Esophagus squamous epithelium (tissue), 5 donors: Measurements from ENCODE around the gene PLA2G2A. TPM values are rescaled to one million over a fixed set of nuclear protein-coding genes. Genes with fewer than 3 reads are reported as not detected.

Experiments
- DNase-seq: peaks from one replicate; lab custom pipeline; 2025; lab: John Stamatoyannopoulos, UW
- H3K27ac ChIP-seq, 4 donors: fragments of 200-600 bp; sonication (generic); one replicate each; pipeline ENCODE4 v1.5.1; 2016 to 2019; ENCODE audit warnings: mild to moderate bottlenecking in 1 of 4
- H3K27me3 ChIP-seq, 4 donors: fragments of 200-600 bp; sonication (generic); 1 replicate in 3 of 4; 2 replicates in 1 of 4; pipeline versions ENCODE4 v1.5.1 to v1.6.0; 2017 to 2021; ENCODE audit warnings: antibody characterized with exemption in 1 of 4
- H3K36me3 ChIP-seq, 3 donors: fragments of 200-600 bp; sonication (generic); one replicate each; pipeline ENCODE4 v1.5.1; 2016 to 2019
- H3K4me1 ChIP-seq, 3 donors: fragments of 200-600 bp; sonication (generic); one replicate each; pipeline ENCODE4 v1.5.1; 2017 to 2019
- H3K4me3 ChIP-seq, 4 donors: fragments of 200-600 bp; sonication (generic); 1 replicate in 3 of 4; 2 replicates in 1 of 4; pipeline ENCODE4 v1.5.1; 2016 to 2019; ENCODE audit warnings: mild to moderate bottlenecking in 2 of 4, moderate library complexity in 1 of 4
- H3K9me3 ChIP-seq, 3 donors: fragments of 200-600 bp; sonication (generic); one replicate each; pipeline ENCODE4 v1.5.1; 2016 to 2019
- CTCF ChIP-seq, 6 experiments: fragments of 450-650 bp in 4 of 6; fragments of 200-600 bp in 2 of 6; sonication (generic) in 2 of 6; IDR thresholded peaks; one replicate each; pipeline ENCODE4 v1.5.1; 2016 to 2019; ENCODE audit warnings: antibody characterized with exemption in 6 of 6, mild to moderate bottlenecking in 4 of 6, moderate library complexity in 4 of 6
- POLR2A ChIP-seq, 4 donors: fragments of 450-650 bp; IDR thresholded peaks; one replicate each; pipeline ENCODE4 v1.6.1; 2017; ENCODE audit warnings: antibody characterized with exemption in 4 of 4, mild to moderate bottlenecking in 4 of 4, moderate library complexity in 3 of 4
- WGBS, 2 donors: methylation state at CpG; one replicate each; pipeline ENCODE4 v1.1.5; 2018; 5-methylcytosine and 5-hydroxymethylcytosine counted together
- intact Hi-C: fragments of 100-400 bp; cut with DNase I; formaldehyde crosslinking; loops from one replicate; pipeline ENCODE4 v1.15.0; 2022
- total RNA-seq, 4 donors: library from RNA; depleted of rRNA; stranded (reverse); fragments of >200 nt; gene quantifications; one replicate each; pipeline ENCODE4 v1.1.0, GENCODE V29; 2016
- donor health status: DM: yes; HTN: yes; CAD: no.

PLA2G2A gene
- total RNA-seq, 4 donors from 2014 or later, result 17.8 to 150 (median 29.7) TPM

- Histone ChIP-seq H3K36me3 (no peaks in the 10 kb centered on the region), H3K4me1 (no peaks in the 10 kb centered on the region), H3K9me3 (no peaks in the 10 kb centered on the region), H3K4me3 (no peak overlapping the region), H3K27ac (no peak overlapping the region), H3K27me3 (peaks cover 0 to 73% (median 0%) of the 10 kb centered on the region in 4 donors)
- TF ChIP-seq CTCF (IDR thresholded peaks at IDR 0.05), result no peak
- no peak for TF ChIP-seq POLR2A (IDR thresholded peaks at IDR 0.05)
- WGBS, 2 donors, result 48 to 60% methylated on average over 2 of the region's 2 CpGs
- no peak for DNase-seq
- intact Hi-C loops, result no loop called here
Measured at GRCh38 chr1:19964542-19964941, 14.9 kb downstream of the PLA2G2A start.

GRCh38 chr1:19963636-19964035 is 15.8 kb downstream of the PLA2G2A start:
- TF ChIP-seq POLR2A (IDR thresholded peaks at IDR 0.05) (no peak), CTCF (IDR thresholded peaks at IDR 0.05) (no peak)
- Histone ChIP-seq H3K4me3 (no peak overlapping the region), H3K27ac (no peak overlapping the region), H3K27me3 (peaks cover 0 to 82% (median 0%) of the 10 kb centered on the region in 4 donors), H3K9me3 (no peaks in the 10 kb centered on the region), H3K36me3 (no peaks in the 10 kb centered on the region), H3K4me1 (no peaks in the 10 kb centered on the region)
- no peak for DNase-seq
- intact Hi-C loops, result no loop called here
- WGBS, 2 donors, result 78 to 89% methylated on average over 4 of the region's 4 CpGs

DNA sequence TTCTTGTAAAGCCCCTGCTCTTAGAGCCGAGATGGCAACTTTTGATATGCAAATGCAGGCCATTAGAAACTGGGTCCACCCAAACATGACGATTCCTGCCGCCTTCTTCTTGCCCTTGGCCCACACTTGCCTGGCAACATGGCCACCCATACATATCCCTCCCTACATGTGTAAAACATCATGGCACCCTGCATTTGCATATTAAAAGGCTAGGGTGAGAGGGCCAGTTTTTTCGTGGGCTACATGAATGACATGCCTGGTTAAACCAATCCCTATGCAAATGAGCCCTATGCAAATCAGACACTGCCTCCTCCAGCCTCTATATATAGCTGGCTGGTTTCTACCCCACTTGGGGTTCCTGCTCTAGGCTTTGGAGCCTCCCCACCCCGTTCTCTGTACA is 18.8 kb downstream of the PLA2G2A start:
- H3K9me3 ChIP-seq, result no peaks in the 10 kb centered on the region
- H3K4me3 ChIP-seq, result no peak overlapping the region
- intact Hi-C loops, result no loop called here
- no peaks in the 10 kb centered on the region for H3K4me1 ChIP-seq
- TF ChIP-seq POLR2A (IDR thresholded peaks at IDR 0.05), result no peak
- TF ChIP-seq CTCF (IDR thresholded peaks at IDR 0.05), result no peak
- no peaks in the 10 kb centered on the region for H3K36me3 ChIP-seq
- no peak overlapping the region for H3K27ac ChIP-seq
- WGBS, 2 donors, result 31 to 45% methylated on average over 5 of the region's 5 CpGs
- peaks cover 0 to 81% (median 0%) of the 10 kb centered on the region in 4 donors for H3K27me3 ChIP-seq
- DNase-seq, result no peak

GRCh38 chr1:19957779-19958178 is 21.6 kb downstream of the PLA2G2A start:
- 57 to 62% methylated on average over 4 of the region's 4 CpGs for WGBS, 2 donors
- H3K4me1 ChIP-seq, result no peaks in the 10 kb centered on the region
- no peak overlapping the region for H3K4me3 ChIP-seq
- intact Hi-C loops, result no loop called here
- no peak for DNase-seq
- H3K9me3 ChIP-seq, result peaks cover 0 to 9% (median 0%) of the 10 kb centered on the region in 3 donors
- H3K27ac ChIP-seq, result no peak overlapping the region
- H3K36me3 ChIP-seq, result no peaks in the 10 kb centered on the region
- H3K27me3 ChIP-seq, result peaks cover 0 to 84% (median 0%) of the 10 kb centered on the region in 4 donors
- TF ChIP-seq POLR2A (IDR thresholded peaks at IDR 0.05) (no peak), CTCF (IDR thresholded peaks at IDR 0.05) (no peak)

DNA sequence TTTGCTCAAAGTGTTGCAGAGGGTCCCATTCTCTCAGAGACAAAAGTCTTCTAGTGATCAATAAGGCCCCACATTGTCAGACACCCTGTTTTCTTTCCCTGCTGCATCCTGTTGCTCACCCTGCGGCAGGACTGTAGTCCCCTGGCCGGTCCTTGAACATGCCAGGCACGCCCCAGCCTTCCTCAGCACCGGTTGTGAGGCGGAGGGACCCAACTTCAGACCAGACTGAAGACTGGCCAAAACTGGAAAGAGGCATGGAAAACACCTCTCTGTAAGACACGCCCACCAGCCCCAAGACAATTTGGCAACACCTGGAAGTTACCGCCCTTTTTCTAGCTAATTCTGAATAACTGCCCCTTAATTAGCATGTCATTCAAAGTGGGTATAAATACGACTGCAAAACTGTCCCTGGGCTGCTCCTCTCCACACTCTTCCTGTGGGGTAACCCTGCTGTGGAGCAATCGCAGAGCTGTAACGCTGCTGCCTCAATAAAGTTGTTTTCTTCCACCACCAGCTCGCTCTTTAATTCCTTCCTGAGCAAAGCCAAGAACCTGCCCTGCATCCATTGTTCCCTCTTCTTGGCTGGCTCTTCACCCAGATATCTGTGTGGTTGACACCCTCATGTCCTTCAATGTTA is 23.8 kb downstream of the PLA2G2A start:
- WGBS, 2 donors, result 45 to 59% methylated on average over 9 to 10 of the region's 11 CpGs
- peaks cover 0 to 83% (median 0%) of the 10 kb centered on the region in 4 donors for H3K27me3 ChIP-seq
- TF ChIP-seq CTCF (IDR thresholded peaks at IDR 0.05), result no peak
- TF ChIP-seq POLR2A (IDR thresholded peaks at IDR 0.05), result no peak
- peaks cover 0 to 9% (median 0%) of the 10 kb centered on the region in 3 donors for H3K9me3 ChIP-seq
- DNase-seq, result no peak
- no peak overlapping the region for H3K27ac ChIP-seq
- intact Hi-C loops, result no loop called here
- H3K4me3 ChIP-seq, result no peak overlapping the region
- H3K4me1 ChIP-seq, result no peaks in the 10 kb centered on the region
- H3K36me3 ChIP-seq, result no peaks in the 10 kb centered on the region
